ENCODE measurements around the gene C17orf114.

Gene C17orf114

DNA sequence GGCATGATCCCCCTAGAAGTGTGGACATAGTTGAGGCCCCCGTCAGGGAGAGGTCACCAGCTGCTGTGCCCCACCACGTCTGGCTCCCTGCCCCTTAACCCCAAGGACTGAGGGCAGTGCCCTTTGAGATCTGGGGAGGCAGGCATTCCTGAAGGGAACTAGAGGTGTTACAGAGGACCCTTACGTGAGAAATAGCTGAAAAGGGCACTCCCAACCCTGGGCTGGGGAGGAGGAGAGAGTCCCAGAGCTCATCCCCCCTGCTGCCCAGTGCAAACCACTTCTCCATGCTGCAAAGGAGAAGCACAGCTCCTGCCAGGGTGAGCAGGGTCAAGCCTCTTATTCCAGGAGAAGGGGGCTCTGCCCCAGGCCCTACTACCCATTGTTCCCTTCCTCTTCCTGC, 20.7 kb upstream of the C17orf114 start:
- DNase-seq, result no peak

DNA sequence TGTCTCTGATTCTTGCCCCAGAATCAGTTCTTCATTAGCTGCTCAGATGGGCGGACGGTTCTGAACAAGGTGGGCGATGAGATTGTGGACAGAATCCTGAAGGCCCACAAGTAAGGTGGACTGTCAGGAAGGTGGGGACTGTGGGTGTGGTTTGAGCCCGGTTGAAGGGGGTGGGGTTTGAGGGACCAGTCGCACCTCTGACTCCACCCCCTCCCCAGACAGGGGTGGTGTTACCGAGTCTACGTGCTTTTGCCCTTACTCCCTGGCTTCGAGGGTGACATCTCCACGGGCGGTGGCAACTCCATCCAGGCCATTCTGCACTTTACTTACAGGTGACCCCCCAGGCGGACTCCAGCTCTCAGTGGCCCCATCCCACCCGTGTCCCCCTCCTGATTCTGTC, 16.1 kb upstream of the C17orf114 start:
- no peak for DNase-seq

DNA sequence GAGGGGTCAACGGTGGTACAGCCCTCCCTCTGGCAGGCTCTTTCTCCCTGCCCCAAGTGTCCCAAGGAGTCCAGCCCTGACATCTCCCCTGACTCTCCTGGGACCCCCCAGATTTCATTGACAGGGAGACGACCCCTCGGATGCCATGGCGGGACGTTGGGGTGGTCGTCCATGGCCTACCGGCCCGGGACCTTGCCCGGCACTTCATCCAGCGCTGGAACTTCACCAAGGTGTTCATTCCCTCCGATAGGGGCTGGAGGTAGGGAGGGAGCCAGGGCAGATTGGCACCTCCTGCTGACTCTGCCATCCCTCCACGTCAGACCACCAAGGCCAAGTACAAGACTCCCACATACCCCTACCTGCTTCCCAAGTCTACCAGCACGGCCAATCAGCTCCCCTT, 14.7 kb upstream of the C17orf114 start:
- no peak for DNase-seq

DNA sequence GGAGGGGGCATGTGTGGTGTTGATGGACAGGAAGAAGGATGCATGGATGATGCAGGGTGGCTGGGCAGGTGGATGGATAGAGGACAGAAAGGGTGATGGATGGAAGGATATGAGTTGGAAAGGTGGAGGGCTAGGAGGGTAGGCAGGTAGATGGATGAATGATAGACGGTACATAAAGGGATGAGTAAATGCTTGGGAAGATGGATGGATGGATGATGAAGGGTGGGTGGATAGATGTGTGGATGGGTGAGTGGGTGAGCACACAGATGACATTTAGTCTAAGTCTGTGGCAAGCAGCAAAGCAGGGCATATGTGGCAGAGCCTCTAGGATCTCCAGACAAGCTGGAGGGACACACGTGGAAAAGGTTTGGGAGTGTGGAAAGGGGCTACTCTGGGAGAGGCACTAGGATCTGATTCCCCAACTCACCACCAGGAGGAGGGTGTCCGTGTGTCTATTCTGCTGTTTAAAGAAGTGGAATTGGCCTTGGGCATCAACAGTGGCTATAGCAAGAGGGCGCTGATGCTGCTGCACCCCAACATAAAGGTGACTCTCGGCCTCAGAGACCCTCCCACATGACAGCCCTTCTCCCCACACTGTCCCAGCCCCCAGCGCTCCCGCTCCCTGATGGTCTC, 13.0 kb upstream of the C17orf114 start:
- DNase-seq, result no peak

DNA sequence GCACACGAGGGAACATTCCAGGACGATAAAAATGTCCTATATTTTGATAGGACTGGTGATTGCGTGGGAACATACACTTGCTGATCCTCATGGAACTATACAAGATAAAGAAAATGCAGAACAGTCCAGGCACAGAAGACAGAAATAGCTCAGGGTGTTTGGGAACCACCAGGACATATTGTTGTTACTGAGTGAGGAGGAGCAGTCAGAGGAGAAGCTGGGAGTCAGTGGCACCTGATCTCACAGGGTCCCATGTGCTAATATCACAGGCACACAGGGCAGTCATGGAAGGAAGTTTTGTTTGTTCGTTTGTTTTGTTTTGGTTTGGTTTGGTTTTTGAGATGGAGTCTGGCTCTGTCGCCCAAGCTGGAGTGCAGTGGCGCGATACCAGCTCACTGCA, 10.6 kb upstream of the C17orf114 start:
- DNase-seq, result no peak

DNA sequence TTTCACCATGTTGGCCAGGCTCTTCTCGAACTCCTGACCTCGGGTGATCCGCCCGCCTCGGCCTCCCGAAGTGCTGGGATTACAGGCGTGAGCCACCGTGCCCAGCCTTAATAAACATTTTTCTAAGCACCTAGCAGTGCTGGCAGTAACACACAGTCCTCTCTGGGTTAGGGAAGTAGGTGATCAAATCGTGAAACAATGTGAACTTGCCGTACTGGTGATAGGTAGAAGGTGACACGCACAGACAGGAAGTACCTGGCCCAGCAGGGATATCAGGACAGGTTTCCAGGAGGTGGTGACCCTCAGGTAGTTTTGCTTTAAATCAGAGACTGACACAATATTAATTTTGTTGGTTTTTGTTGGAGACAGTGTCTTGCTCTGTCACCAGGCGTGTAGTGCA, 9.3 kb upstream of the C17orf114 start:
- no peak for DNase-seq

DNA sequence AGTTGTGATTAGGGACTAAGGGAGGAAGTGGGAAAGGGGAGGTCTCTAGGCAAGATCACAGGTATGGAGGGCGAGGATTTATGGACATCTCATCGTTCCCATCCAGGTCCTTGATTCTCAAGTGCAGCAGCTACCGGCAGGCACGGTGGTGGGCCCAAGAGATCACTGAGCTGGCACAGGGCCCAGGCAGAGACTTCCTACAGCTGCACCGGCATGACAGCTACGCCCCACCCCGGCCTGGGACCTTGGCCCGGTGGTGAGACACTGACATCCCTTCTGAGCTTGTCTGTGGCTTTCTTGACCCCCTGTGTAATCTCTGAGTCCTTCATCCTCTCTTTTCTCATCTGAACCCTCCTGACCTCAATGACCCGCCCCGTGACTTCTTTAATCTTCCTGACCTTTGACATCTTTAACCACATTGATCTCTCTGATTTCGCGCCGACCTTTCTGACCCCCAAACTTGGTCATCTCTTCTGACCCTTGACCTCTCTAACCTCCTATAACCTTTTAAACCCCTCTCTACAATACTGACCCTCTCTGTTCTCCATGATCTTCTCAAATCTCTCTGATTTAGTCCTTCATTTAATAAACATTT, 8.7 kb upstream of the C17orf114 start:
- DNase-seq, result no peak

DNA sequence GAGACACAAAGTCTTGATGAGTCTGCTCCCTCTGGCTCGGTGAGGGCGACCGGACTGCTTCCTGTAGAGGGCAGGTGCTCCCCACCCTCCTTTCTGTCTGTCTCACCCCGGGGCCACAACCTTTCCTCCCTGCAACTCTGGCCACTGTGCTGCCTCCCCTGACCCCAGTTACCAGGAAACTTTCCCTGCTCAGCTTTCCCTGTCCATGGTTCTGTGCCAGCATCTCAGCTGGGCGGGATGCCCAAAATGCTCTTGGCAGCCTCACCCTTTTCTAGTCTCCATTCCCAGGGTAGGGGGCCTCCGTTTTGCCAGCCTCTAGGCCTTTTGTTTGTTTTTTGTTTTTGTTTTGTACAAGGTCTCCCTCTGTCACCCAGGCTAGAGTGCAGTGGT, 6.2 kb upstream of the C17orf114 start:
- peak; percentile 52 for DNase-seq

DNA sequence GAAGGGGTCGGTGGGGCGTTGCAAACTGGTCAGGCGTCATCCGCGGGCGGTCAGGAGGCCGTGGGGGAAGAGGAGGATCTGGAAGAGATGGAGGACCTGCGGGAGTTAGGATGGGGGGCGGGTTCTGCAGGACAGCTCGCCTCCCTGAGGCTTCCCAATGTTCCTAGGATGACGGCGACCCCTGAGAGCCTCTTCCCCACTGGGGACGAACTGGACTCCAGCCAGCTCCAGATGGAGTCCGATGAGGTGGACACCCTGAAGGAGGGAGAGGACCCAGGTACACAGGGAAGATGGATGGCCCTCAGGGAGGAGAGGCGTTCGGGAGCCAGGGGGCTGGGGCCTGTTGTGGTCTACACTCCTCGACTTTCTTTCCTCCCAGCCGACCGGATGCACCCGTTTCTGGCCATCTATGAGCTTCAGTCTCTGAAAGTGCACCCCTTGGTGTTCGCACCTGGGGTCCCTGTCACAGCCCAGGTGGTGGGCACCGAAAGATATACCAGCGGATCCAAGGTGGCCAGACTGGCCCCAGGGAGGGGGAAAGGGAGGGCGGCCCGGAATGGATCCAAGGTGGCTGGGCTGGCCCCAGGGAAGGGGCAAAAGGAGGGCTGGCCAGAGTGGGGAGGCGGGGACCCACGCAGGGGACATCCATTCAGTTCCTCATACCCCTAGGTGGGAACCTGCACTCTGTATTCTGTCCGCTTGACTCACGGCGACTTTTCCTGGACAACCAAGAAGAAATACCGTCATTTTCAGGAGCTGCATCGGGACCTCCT, 5.7 kb upstream of the C17orf114 start:
- no peak for DNase-seq

DNA sequence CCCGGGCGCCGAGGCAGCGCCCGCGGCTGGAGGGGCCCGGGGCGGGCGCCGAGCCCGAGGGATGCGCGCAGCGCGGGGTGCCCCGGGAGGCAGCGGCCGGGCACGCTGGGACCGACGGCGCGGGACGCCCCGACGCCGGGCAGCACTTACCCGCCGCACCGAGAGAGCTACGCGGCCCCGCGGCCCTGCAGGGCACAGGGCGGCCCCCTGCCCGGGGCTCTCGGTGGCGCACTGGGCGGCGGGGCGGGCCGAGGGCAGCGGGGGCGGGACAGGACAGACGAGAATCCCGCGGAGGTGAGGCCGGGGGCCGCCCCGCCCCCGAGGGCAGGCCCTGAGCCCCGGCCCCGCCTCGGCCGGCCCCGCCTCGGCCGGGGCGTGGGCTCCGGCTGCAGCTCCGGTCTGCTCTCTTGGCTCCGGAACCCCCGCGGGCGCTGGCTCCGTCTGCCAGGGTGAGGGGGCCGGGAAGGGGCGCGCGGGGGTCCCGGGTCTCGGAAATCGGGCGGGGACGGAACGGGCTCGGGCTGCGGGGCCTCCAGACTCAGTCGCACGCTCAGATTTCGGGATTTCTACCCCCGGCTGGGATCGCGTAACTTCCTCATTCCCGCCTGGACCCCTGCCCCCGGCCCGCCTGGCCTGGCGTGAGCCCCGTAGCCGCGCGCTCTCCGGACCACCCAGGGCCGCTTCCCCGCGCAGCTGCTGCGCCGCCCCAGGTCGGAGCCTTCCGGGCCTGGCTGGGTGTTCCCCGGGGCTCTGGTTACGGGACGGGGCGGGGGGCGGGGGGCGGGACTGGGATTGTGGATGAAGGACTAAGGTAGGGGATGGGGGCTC, 4.9 kb upstream of the C17orf114 start, which contains the start of gene PLD2:
Gene PLD2, plus strand, starts transcription at position 376 of the 828 bp plus-strand sequence. CDS start 621 bp downstream, outside the sequence.
- peak; percentile 93 for DNase-seq

DNA sequence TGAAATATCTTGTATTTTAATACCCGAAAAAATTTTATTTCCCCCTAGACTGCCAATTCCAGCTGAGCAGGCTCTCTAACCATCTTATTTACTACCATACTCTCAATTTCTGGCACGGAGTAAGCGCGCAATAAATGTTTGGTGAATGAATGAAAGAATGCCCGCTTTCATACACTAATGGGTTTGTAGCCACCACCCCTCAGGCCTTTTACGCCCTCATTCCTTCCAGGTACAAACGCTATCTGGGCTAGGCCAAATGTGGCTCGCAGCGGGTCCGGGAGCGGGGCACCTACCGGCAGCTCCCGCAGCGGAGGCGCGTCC, 4.3 kb upstream of the C17orf114 start:
- peak; percentile 51 for DNase-seq

DNA sequence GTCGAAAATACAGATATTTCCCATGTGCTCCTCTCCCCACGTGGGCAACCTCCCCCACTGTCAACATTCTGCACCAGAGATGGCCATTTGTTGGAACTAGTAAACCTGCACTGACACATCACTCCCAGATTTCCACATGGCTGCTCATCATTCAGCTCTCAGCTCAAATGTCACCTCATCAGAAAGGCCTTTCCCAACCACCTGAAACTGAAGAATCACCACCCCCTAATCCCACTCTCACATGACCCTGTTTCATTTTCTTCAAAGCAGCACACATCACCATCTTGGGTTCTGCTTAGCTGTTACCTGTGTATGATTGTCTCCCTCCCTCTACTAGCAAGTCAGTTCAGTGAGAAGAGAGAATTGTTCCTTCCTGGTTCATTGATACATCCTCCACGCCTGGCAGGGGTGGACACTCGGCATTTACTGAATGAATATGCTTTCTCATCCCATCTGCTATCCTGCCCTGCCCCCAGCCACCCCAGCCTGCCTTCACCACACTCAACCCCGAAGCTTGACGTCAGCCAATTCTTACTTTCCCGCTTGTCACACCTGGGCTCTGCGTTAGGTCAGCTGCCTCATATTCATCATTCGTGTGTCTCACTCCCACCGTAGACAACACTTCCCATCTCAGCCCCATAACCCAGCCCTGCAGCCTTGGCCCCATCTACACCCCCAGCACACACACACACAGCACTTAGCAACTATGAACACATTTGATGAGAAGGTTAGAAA, 1.5 kb downstream of the C17orf114 start:
- no peak for DNase-seq

DNA sequence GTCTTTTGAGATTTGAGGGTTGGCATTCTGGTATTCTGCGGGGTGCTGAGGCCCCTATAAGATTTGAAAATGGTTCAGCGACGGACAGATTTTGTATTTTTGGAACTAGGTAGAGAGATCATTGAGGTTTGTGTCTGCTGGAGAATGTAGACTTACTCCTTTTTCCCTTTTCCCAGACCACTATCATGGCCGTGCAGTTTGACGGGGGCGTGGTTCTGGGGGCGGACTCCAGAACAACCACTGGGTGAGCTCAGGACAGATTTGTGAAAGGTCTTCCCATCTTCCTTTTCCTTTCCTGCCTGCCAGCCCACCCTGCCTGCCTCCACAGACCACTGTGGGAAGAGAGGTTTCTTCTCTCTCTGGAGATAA, 5.6 kb downstream of the C17orf114 start:
- DNase-seq, result peak; percentile 54

DNA sequence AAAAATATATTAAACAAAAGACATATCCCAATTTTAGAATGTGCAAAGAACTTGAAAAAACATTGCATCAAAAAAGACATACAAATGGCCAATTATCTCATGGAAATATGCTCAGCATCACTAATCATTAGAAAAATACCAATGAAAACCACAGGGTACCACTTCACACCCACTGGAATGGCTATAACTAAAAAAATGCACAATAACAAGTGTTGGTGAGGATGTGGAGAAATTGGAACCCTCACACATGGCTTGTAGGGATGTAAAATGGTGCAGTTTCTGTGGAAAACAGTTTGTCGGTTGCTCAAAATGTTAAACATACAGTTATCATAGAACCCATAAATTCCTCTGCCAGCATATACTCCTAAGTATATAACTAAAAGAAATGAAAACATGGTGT, 7.0 kb downstream of the C17orf114 start:
- DNase-seq, result no peak

DNA sequence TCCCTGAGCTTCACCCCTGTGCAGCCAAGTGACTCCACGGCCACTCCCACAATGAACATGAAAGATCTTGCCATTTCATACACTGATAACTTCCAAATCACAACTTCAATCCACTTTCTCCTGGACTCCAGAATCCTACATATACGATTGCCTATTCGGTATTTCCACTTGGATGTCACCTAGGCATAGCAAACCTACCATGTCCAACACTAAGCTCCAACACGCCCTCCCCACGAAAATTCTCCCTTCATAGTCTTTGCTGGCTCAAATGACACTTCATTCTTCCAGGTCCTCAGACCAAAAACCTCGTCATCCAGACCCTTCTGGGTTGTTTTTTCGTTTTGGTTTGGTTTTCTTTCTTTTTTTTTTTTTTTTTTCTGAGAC, 11.4 kb downstream of the C17orf114 start:
- no peak for DNase-seq

DNA sequence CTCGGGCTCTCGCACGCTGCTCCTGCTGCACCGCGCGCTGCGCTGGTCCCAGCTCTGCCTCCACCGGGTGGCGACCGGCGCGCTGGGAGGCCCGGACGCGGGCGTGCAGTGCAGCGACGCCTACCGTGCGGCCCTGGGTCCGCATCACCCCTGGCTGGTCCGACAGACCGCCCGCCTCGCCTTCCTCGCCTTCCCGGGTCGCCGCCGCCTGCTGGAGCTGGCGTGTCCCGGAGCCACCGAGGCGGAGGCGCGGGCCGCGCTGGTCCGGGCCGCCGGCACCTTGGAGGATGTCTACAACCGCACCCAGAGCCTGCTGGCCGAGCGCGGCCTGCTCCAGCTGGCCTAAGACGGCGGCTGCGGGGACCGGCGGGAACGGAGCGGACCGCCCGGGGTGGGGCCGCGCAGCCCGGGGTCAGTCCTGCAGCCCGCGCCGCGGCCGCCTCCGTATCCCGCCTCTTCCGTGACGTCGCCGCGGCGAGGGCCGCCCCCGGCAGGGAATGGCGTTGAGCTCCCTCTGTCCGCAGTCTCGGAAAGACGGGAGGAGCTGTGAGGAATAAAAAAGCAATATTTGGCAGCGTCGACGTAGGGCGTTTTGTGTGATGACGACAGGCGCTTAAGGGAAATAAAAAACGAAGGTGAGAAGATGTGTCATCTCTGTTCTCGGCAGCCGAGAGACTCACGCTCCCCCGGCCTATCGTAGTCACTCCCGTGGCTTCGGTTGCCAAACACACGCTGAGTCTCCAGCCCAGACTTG, 12.0 kb downstream of the C17orf114 start:
- DNase-seq, result peak; percentile 88

DNA sequence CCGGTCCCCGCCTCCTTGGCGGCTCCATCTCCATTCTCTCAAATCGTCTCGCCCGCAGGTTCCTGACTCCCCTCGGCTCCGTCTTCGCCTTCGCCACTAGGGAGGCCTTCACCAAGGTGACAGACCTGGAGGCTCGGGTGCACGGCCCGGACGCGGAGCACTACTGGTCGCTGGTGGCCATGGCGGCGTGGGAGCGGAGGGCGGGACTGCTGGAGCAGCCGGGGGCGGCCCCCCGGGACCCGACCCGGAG, 12.5 kb downstream of the C17orf114 start:
- no peak for DNase-seq

DNA sequence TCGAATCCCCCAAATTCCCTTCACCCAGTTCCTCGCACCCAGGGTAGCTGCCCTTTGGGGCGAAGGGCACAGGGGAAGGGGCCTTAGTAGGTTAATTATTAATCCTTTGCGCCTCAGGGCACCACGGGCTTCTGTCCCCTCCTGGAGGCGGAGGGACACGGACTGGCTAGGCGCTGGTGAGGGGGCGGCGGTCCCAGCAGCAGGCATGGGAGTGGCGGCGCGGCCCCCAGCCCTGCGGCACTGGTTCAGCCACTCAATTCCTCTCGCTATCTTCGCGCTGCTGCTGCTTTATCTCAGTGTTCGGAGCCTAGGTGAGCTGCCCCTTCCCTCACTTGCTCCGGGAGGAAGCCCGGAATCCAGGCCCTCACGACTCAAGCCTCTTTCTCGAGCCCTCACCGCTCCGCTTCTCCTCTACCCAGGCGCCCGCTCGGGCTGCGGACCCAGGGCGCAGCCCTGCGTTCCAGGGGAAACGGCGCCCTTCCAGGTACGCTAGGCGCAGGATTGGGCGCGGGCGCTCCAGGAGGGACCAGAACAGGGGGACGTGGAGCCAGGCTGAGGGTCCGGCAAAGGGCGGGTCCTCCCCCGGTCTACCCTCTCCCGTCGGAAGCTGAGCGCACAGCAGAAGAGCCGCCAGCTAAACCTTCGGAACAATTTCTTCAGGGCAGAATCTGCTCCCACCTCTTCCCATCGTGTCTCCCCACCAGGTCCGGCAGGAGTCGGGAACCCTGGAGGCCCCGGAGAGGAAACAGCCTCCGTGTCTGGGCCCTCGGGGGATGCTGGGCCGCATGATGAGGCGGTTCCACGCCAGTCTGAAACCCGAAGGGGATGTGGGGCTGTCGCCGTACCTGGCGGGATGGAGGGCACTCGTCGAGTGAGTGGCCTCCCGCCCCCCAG, 13.1 kb downstream of the C17orf114 start, which contains the start of gene GLTPD2:
Gene GLTPD2, plus strand, starts transcription at position 158 of the 894 bp plus-strand sequence. Its CDS starts 48 bp downstream, at position 206.
- no peak for DNase-seq

DNA sequence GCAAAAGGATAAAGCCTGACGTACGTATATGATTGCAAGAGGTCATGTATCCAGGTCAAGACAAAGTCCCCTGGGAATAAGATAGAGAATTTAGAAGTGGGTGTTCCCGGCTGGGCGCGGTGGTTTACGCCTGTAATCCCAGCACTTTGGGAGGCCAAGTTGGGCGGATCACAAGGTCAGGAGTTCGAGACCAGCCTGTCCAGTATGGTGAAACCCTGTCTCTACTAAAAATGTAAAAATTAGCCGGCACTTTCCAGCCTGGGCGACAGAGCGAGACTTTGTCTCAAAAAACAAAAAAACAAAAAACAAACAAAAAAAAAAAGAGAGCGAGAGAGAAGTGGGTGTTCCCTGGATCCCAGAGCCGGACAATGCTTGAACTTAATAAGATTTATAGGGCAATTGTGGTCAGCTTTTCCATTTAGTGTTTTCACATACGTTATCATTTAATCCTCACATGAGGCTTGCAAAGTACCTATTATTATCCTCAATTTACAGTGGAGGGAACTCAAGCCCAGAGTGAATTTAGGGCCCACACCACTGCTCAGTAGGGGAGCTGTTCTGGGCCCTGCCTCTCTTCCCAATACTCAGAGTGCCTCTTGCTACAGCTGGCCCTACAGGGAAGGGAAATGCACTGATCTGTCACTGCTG, 13.8 kb downstream of the C17orf114 start:
- no peak for DNase-seq

DNA sequence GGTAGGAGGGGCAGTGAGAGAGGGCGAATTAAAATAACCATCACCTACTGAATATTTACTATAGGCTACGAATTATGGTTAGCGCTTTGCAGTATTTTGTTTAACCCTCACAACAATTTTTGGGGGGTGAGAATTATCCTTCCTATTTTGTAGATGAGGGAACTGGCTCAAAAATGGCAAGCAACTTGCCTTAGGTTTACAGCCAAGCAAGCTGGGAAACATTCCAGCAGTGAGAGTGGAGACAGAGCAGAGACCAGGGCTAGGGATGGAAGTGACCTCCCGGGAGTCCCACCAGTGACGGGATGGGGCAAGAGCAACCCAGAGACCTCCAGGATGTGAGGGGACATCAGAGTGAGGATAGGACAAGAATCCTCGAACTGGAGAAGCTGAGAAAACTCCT, 15.6 kb downstream of the C17orf114 start:
- DNase-seq, result no peak

DNA sequence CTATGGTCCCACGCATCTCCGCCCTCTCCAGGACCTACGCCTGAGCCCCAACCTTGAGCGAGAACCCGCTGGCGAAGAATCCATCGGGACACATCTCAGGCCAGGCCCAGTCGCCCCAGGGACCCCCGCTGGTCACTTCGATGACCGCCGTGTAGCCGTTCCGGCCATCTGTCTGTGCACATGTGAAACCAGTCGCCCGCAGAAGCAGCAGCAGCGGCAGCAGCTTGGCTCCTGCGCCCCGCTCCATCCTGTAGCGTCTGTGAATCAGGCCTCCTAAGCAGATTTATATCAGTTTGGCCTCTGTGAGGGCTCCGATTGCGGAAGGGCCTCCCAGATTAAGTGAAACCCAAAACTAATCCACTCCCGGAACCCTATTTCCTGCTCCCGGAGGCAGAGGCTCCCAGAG, 16.0 kb downstream of the C17orf114 start, which contains the start of gene VMO1:
Gene VMO1, minus strand, starts transcription at position 259 of the 406 bp plus-strand sequence. Its CDS starts 12 bp downstream, at position 247.
- no peak for DNase-seq

Measured in right forelimb (tissue), 1 donor.